ENCODE data around the gene TRNT1. TPM values are rescaled to one million over a fixed set of nuclear protein-coding genes. Genes with fewer than 3 reads are reported as not detected.
A peak's percentile ranks its signal among the peaks of the same experiment; 100 is the strongest.

Gene TRNT1
- total RNA-seq (10 to 100 TPM; 22.0 to 37.6 TPM), polyA plus RNA-seq (10 to 100 TPM in 1 of 2 donors, 1 to 10 TPM in 1; 10.0 to 11.0 TPM)
- long read RNA-seq, donor 1, partial matches to known transcripts, result 11 of 32 reads
- long read RNA-seq, donor 1, other reads (novel, unspliced or antisense), result 13 of 32 reads
- long read RNA-seq, donor 2, partial matches to known transcripts, result 0 of 5 reads
- long read RNA-seq, donor 2, other reads (novel, unspliced or antisense), result 0 of 5 reads
- long read RNA-seq, donor 3, partial matches to known transcripts, result 6 of 15 reads
- long read RNA-seq, donor 3, other reads (novel, unspliced or antisense), result 5 of 15 reads
- long read RNA-seq, donor 4, partial matches to known transcripts, result 0 of 3 reads
- long read RNA-seq, donor 4, other reads (novel, unspliced or antisense), result 0 of 3 reads
- long read RNA-seq, donor 5, partial matches to known transcripts, result 7 of 28 reads
- long read RNA-seq, donor 5, other reads (novel, unspliced or antisense), result 15 of 28 reads

GRCh38 chr3:3126477-3127431 lies at the start of gene TRNT1:
TSS of gene TRNT1 (plus strand) at chr3:3126940. CDS start at chr3:3129041, 2,101 bp downstream.
- Histone ChIP-seq H3K36me3 (ENCODE audit: control insufficient read depth in 4 of 4, insufficient read depth in 4 of 4, low read length in 4 of 4) (peaks cover 6 to 22% (median 11%) of the 10 kb centered on the region in 4 donors), H3K4me3 (peak within 1 kb of the TSS; percentile 85), H3K27me3 (ENCODE audit: control insufficient read depth in 3 of 3, insufficient read depth in 3 of 3, low read length in 2 of 3) (no peaks in the 10 kb centered on the region), H3K9ac (ENCODE audit: insufficient read depth in 1 of 2, low read length in 2 of 2) (peak within 1 kb of the TSS; percentile 91 to 94), H3K9me3 (ENCODE audit: control insufficient read depth in 4 of 4, insufficient read depth in 3 of 4, low read length in 3 of 4) (no peaks in the 10 kb centered on the region), H3K27ac (ENCODE audit: low read depth in 1 of 2, low read length in 1 of 2) (peak within 1 kb of the TSS; percentile 94 to 98), H3K4me1 (ENCODE audit: control insufficient read depth in 5 of 5, insufficient read depth in 5 of 5, low read length in 5 of 5) (peaks cover 3 to 11% (median 8%) of the 10 kb centered on the region in 5 donors)
- WGBS, 2 donors, result 1% methylated on average over 88 to 100 of the region's 100 CpGs
- peak; percentile 96 to 98 (median 96) for DNase-seq
- TF ChIP-seq CTCF (IDR thresholded peaks at IDR 0.05; ENCODE audit: control extremely low read depth, extremely low read depth), result no peak
- peak; percentile 99 for ATAC-seq (ENCODE audit: insufficient read depth, low FRiP score)

GRCh38 chr3:3080309-3080708 lies 46.4 kb upstream of the TRNT1 start:
- no peak overlapping the region for H3K27ac ChIP-seq (ENCODE audit: low read depth in 1 of 2, low read length in 1 of 2)

More at GRCh38 chr3:3080309-3080708, 46.4 kb upstream of the TRNT1 start:
- no peak overlapping the region for H3K9ac ChIP-seq (ENCODE audit: insufficient read depth in 1 of 2, low read length in 2 of 2)
- no peaks in the 10 kb centered on the region for H3K9me3 ChIP-seq (ENCODE audit: control insufficient read depth in 4 of 4, insufficient read depth in 3 of 4, low read length in 3 of 4)
- no peaks in the 10 kb centered on the region for H3K27me3 ChIP-seq (ENCODE audit: control insufficient read depth in 3 of 3, insufficient read depth in 3 of 3, low read length in 2 of 3)
- H3K4me3 ChIP-seq, result no peak overlapping the region
- TF ChIP-seq CTCF (IDR thresholded peaks at IDR 0.05; ENCODE audit: control extremely low read depth, extremely low read depth), result no peak
- WGBS, 2 donors, result 71 to 77% methylated on average over 5 of the region's 5 CpGs
- ATAC-seq (ENCODE audit: insufficient read depth, low FRiP score) (no peak), DNase-seq (no peak)
- no peaks in the 10 kb centered on the region for H3K36me3 ChIP-seq (ENCODE audit: control insufficient read depth in 4 of 4, insufficient read depth in 4 of 4, low read length in 4 of 4)
- no peaks in the 10 kb centered on the region for H3K4me1 ChIP-seq (ENCODE audit: control insufficient read depth in 5 of 5, insufficient read depth in 5 of 5, low read length in 5 of 5)
